Measurements from ENCODE around the gene ZFYVE28. TPM values are rescaled to one million over a fixed set of nuclear protein-coding genes. Genes with fewer than 3 reads are reported as not detected.

The ZFYVE28 gene
- total and polyA plus RNA-seq, 7 donors = 1.7 to 7.7 (median 3.4) TPM

DNA sequence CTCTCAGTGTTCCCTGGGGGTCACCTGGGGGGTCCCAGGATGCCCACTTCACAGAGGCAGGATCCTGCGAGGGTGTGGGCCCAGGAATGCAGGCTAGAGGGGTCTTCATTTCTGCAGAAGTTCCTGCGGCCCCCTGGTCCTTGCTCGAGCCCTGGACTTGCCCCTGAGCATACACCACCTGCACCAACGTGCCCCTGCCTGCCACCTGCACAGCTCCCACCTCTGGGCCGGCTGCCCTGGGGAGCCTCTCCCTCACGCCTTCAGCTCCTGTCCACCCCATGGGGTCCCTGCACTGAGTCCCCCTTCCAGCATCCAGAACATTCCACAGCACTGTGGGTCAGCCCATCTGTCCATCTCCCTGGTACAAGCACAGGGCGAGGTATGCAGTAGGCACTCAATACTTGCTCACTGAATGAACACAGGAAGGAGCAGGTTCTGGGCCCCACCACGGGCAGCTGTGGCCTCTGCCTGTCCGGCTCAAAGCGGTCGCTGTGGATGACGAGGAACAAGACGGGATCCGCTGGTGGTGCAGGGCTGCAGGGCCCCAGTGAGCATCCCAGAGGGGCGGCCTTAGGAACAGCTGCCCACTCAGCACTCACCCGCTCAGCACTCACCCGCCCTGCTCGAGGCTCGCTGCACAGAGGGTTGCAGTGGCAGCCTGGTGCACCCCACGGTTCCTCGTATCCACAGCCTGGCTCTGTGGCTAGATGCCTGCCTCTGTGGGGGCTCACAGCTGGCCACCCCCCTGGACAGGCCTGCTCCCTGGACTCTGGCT lies 86.1 kb downstream of the ZFYVE28 start:
- Histone ChIP-seq H3K9me3 (peaks cover 16% of the 10 kb centered on the region), H3K4me3 (no peak overlapping the region), H3K4me1 (no peaks in the 10 kb centered on the region), H3K27ac (no peak overlapping the region), H3K27me3 (ENCODE audit: insufficient read depth in 3 of 3, low read length in 2 of 3) (no peaks in the 10 kb centered on the region), H3K36me3 (ENCODE audit: insufficient read depth in 1 of 2, low read depth in 1 of 2) (no peaks in the 10 kb centered on the region)
- TF ChIP-seq, protein P1, sequence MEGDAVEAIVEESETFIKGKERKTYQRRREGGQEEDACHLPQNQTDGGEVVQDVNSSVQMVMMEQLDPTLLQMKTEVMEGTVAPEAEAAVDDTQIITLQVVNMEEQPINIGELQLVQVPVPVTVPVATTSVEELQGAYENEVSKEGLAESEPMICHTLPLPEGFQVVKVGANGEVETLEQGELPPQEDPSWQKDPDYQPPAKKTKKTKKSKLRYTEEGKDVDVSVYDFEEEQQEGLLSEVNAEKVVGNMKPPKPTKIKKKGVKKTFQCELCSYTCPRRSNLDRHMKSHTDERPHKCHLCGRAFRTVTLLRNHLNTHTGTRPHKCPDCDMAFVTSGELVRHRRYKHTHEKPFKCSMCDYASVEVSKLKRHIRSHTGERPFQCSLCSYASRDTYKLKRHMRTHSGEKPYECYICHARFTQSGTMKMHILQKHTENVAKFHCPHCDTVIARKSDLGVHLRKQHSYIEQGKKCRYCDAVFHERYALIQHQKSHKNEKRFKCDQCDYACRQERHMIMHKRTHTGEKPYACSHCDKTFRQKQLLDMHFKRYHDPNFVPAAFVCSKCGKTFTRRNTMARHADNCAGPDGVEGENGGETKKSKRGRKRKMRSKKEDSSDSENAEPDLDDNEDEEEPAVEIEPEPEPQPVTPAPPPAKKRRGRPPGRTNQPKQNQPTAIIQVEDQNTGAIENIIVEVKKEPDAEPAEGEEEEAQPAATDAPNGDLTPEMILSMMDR (IDR thresholded peaks at IDR 0.05) = no peak
- intact Hi-C loops (cut with DNase I) = no loop called here
- 87 to 92% (median 89%) methylated on average over 20 to 21 of the region's 21 CpGs for WGBS, 3 donors
- DNase-seq (no peak), ATAC-seq (no peak)

DNA sequence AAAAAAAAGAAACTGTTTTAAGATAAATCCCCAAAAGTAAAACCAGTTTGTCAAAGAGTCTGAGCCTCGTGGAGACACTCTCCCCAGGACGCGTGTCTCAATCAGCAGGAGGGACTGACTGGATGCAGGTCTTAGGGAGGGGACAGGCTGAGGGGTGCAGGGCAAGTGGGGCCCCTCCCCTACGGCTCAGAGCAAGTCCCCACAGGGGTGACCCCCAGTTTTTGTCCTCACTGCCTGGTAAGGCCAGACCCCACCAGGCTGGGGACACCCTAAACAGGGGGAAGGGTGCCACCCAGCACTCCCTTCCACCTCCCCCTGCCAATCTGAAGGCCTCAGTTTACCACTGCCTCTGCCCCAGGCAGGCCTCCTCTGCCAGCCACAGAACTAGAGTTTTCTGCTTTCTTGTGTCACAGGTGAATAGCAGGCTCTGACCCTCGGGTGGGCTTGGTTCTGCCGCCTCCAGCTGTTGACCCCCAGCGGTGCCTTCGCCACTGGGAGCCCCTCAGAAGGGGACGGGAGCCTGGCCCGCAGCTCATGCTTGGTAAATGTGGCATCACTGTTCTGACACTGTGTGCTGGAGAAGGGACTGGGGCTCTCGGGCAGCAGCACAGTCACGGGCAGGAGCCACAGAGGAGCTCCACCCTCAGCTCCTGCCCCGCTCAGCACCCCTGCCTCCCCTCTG lies 86.8 kb downstream of the ZFYVE28 start:
- no peak overlapping the region for H3K4me3 ChIP-seq
- ATAC-seq (no peak), DNase-seq (no peak)
- WGBS, 3 donors = 87 to 89% (median 89%) methylated on average over 13 of the region's 13 CpGs
- no peaks in the 10 kb centered on the region for H3K36me3 ChIP-seq (ENCODE audit: insufficient read depth in 1 of 2, low read depth in 1 of 2)
- intact Hi-C loops (cut with DNase I) = no loop called here
- H3K4me1 ChIP-seq = no peaks in the 10 kb centered on the region
- H3K9me3 ChIP-seq = peaks cover 22% of the 10 kb centered on the region
- H3K27ac ChIP-seq = no peak overlapping the region
- no peaks in the 10 kb centered on the region for H3K27me3 ChIP-seq (ENCODE audit: insufficient read depth in 3 of 3, low read length in 2 of 3)
- TF ChIP-seq, protein P1 (IDR thresholded peaks at IDR 0.05) = no peak

DNA sequence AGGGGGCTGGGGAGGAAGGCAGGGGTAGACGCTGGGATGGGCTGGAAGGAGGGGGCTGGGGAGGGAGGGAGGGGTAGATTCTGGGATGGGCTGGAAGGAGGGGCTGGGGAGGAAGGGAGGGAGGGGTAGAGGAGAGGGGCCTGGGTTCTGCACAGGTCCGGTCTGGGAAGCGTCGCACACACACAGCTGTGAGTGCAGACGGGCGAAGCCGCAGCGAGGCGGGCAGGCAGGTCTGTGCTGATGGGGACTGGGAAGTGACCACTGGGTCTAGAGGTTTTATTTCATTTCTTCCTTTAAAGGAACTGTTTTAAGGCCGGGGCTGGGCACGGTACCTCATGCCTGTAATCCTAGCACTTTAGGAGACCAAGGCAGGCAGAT lies 87.4 kb downstream of the ZFYVE28 start:
- TF ChIP-seq, protein P1 (IDR thresholded peaks at IDR 0.05) = no peak
- H3K4me1 ChIP-seq = no peaks in the 10 kb centered on the region
- no peak overlapping the region for H3K27ac ChIP-seq
- intact Hi-C loops (cut with DNase I) = no loop called here
- 71 to 88% (median 73%) methylated on average over 10 to 11 of the region's 11 CpGs for WGBS, 3 donors
- no peak for ATAC-seq
- H3K27me3 ChIP-seq (ENCODE audit: insufficient read depth in 3 of 3, low read length in 2 of 3) = no peaks in the 10 kb centered on the region
- H3K4me3 ChIP-seq = no peak overlapping the region
- H3K36me3 ChIP-seq (ENCODE audit: insufficient read depth in 1 of 2, low read depth in 1 of 2) = no peaks in the 10 kb centered on the region
- H3K9me3 ChIP-seq = peaks cover 27% of the 10 kb centered on the region
- DNase-seq = no peak

DNA sequence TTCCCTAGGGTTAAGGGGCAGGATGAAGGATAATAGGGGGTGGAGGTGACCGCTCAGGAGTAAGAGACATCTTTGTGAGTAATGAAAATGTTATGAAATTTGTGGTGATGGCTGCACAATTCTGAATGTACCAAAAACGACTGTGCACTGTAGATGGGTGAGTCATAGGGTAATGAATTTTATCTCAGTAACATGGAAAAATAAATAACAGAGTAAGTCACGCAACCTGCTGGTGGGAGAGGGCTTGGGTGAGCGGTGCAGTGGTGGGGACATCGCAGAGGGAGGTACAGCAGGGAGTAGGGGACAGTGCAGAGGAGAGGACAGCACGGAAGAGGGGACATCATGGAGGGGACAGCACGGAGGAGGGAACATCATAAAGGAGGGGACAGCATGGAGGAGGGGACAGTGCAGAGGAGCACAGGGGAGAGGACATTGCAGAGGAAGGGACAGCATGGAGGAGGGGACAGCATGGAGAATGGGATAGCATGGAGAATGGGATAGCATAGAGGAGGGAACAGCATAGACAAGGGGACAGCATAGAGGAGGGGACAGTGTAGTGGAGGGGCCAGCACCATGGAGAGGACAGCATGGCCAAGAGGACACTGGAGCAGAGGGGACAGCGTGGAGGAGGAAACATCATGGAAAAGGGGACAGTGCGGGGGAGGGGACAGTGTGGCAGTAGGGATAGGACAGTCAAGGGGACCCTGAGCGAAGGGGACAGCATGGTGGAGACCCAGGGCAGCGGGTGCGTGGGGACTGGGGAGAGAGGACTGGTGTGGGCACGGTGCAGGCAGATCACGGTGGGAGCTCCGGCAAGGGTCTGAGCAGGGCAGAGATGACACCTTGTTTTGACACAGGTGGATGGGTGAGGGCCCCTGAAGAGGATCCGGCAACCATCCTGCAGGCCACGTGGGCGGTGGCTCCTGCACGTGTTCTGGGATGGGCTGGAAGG lies 88.1 kb downstream of the ZFYVE28 start:
- DNase-seq (no peak), ATAC-seq (no peak)
- peaks cover 27% of the 10 kb centered on the region for H3K9me3 ChIP-seq
- no peaks in the 10 kb centered on the region for H3K36me3 ChIP-seq (ENCODE audit: insufficient read depth in 1 of 2, low read depth in 1 of 2)
- no peak overlapping the region for H3K27ac ChIP-seq
- TF ChIP-seq, protein P1 (IDR thresholded peaks at IDR 0.05) = no peak
- H3K4me1 ChIP-seq = no peaks in the 10 kb centered on the region
- intact Hi-C loops (cut with DNase I) = no loop called here
- 78 to 83% (median 78%) methylated on average over 16 to 19 of the region's 19 CpGs for WGBS, 3 donors
- no peaks in the 10 kb centered on the region for H3K27me3 ChIP-seq (ENCODE audit: insufficient read depth in 3 of 3, low read length in 2 of 3)
- no peak overlapping the region for H3K4me3 ChIP-seq

Measured in psoas muscle (tissue), 8 donors.